HG03159 (cell line): ENCODE results near the gene SLC38A1.

ENCODE experiments used
- ATAC-seq: cut with Tn5 transposase; IDR thresholded peaks from one replicate; pipeline ENCODE4 v1.9.1; 2021; ENCODE audit warnings: mild to moderate bottlenecking, moderate library complexity; ENCODE audit not compliant: unreplicated experiment

Gene SLC38A1

DNA sequence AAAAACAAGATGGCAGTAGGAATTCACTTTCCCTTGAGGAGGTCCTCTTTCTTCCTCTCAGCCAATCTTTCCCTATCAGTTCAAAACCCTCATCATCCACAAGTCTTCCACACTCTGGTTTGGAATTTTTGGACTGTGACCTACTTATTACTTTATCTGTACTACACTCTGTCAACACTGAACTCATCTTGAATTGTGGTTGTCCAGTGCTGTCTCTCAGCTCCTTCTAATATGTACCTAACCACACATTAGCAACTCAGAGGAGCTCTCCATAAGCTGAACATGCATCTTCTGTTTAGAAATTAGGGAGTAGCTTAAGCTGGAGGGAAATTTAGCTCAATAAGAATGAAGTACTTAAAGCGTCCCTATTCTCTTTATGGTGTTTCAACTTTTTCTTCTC is 34.8 kb downstream of the SLC38A1 start:
- no peak for ATAC-seq

DNA sequence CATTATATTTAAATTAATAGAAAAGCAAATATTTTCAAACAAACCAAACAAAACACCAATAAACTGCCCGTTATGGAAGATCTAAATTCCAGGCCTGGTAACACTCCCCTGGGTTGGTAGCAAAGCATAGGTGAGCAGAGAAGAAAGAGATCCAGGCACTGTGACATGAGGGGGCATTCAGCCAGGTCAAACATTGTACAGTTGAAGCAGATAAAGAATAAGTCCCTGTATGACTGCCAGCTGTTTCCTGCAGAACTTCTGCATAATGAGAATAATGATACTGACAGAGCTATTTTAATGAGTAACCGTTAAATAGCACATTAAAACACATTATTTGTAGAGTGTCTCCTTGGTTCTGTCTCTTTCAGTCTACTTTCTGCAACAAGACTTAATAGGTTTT is 35.4 kb downstream of the SLC38A1 start:
- ATAC-seq, result no peak

GRCh38 chr12:46230983-46231382 is 37.9 kb downstream of the SLC38A1 start:
- no peak for ATAC-seq

- ATAC-seq, result no peak
Measured at GRCh38 chr12:46230306-46230705, 38.5 kb downstream of the SLC38A1 start.

GRCh38 chr12:46227616-46228015 is 41.2 kb downstream of the SLC38A1 start:
- ATAC-seq, result no peak

GRCh38 chr12:46224386-46224785 is 44.5 kb downstream of the SLC38A1 start:
- no peak for ATAC-seq

DNA sequence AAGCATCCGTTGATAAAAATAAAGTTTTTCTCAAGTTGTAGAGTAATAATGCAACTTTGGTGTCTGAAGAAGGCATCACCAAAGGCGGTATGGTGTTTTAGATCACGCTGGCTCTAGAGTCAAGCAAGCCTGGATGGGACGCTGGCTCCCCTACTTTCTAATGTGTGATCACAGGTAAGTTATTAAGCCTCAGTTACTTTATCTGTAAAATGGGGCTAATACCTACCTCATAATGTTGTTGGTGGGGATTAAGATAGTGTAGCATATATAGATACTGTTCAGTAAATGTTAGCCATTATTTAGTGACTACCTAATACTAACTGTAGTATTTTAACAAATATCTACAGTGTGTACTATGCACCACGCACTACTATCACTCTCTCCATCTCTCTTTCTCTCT is 45.8 kb downstream of the SLC38A1 start:
- no peak for ATAC-seq

- no peak for ATAC-seq
Measured at GRCh38 chr12:46222636-46223035, 46.2 kb downstream of the SLC38A1 start.

GRCh38 chr12:46221255-46222128 is 47.4 kb downstream of the SLC38A1 start:
- no peak for ATAC-seq

DNA sequence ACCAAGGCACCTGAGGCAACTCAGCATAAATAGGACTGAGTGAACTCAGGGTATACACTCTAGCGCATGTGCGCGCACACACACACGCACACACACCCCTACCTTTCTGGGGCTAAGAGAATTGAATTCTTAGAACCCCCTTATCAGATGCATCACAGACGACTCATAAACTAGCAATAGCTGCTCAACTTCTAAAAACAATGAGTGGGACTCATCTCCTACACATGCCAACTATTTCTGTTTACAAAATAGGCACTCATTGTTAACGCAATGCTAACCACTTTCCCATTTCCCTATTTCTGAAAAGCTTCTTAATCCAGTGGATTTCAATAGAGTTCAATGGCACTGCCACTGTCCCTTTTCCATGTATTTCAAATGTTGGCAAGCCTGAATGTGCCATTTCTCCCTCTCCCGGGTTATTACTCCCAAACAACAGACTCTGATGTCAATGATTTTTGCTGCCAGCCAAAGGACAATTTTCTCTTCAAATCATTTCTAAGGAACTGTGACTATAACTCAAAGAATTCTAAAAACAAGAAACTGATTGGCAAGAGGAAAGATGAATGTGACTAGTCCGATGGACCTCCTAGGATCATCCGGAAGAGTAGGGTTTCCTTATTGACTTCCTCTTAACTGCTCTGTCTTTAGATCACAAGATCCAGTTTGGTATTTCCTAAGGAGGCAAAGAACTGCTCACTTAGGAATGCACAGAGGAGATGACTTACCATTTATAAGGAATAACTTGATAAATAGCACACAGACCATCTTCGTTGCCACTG is 48.8 kb downstream of the SLC38A1 start:
- no peak for ATAC-seq

DNA sequence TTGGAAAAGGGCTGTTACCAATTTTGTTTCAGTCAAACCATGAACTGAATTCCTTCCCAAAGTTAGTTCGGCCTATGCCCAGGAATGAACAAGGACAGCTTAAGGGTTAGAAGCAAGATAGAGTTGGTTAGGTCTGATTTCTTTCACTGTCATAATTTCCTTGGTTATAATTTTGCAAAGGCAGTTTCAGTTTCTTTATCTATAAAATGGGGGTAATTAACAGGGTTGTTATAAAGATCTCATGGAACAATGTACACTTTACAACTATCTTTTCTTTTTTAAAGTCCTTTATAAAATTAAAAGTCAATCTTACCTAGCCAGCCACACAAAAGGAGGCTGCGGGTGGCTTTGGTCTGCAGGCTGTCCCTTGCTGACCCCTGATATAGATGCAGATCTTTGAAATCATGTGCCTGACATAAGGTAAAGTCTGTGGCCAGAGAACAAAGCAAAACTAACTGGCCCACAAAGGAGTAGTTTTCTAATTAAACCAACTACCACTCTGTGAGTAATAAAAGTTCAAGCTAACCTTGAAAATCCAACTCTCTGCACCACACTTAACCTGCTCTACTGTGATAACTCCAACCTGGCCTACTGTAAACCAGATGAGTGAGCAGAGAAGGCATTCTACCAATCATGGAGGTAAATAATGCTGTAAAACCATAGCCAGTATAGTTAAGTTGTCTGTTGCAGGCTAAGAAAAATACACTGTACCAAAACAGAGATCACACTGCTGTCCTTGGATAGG is 49.5 kb downstream of the SLC38A1 start:
- ATAC-seq, result no peak

DNA sequence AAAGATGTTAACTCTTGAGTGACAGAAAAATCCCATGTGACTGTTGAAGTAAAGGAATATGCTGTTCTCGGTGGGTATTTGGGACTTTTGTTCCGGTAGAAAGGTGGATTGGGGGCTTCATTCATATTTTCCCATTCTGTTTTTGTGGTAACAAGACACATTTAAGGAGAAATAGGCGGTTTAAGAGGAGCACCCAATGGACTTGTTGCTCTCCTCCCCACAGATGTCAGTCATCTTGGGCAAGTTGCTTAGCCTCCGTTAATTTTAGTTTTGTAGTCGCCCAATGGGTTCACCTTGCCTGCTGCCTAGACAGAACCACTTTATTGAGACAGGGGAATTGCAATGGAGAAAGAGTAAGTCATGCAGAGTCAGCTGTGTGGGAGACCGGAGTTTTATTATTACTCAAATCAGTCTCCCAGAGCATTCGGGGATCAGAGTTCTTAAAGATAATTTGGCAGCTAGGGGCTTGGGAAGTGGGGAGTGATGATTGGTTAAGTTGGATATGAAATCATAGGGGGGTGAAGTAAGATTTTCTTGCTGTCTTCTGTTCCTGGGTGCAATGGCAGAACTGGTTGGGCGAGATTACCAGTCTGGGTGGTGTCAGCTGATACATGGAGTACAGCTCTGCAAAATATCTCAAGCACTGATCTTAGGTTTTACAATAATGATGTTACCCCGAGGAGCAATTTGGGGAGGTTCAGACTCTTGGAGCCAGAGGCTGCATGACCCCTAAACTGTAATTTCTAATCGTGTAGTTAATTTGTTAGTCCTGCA is 50.3 kb downstream of the SLC38A1 start:
- no peak for ATAC-seq

DNA sequence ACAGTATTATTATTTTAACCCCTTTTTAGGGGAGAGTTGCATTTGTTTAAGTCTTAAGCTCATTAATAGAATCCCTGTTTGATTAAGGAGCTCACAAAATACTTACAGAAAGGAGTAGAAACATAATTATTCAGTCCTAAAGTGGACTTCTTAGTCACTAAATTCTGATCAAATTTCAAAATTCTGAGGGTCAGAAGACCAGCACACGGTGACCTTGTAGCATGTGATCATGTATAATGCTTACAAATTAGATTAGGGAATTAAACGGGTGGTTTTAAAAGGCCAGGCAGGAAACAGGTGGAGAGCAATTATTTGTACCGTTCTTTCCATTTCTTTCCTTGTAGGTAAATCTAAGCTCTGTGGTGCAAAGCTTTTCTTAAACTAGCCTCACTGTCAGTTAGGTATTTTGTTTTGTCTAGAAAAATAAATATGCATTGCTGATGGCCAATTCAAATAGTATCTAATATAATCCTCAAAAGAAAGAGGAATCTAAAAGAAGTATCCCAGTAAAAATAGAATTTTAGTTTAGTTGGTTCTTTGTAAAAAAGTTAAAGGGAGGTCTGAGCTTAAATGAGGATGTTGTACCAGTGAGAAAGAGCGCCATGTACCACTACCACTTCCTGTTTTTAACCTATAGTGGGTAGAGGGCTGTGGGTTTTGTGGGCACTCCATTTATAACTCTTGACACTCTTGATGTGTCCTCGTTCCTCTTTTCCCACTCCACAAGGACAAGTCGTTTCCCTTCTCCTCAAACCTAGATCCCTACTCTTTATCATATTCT is 51.1 kb downstream of the SLC38A1 start:
- peak; percentile 67 for ATAC-seq

DNA sequence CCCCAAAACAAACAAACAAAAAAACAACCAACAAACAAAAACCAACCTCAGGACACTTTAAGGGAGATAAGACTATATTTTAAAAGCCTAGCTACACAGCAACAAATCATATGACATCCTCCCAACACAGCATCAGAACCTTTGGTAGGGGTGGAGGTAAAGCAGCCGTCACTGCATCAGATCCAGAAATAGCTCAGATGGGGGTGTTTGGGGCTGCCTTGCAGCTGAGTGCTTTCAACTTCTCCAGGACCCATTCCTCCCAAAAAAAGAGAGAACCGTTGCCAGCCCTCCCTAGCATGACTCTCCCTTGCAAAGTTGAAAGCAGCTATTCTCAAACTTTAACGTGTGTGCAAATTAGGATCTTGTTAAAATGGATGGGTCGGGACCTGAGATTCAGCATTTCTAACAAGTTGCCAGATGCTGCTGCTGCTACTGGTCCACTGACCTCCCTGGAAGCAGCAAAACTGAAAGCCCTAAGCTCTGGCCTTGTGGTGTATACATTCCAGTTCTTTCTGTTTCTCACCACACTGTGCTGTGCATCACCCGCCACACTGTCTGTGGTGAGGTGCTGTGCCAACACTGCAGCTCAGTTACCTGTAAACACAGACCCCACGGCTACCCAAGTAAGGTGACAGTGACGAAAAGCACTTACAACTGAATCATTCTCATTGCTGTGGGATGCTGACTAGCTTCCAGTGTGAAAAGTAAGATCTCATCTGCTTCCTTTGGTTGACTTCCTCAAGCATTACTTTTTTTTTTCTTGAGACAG is 54.0 kb downstream of the SLC38A1 start:
- peak; percentile 60 for ATAC-seq

DNA sequence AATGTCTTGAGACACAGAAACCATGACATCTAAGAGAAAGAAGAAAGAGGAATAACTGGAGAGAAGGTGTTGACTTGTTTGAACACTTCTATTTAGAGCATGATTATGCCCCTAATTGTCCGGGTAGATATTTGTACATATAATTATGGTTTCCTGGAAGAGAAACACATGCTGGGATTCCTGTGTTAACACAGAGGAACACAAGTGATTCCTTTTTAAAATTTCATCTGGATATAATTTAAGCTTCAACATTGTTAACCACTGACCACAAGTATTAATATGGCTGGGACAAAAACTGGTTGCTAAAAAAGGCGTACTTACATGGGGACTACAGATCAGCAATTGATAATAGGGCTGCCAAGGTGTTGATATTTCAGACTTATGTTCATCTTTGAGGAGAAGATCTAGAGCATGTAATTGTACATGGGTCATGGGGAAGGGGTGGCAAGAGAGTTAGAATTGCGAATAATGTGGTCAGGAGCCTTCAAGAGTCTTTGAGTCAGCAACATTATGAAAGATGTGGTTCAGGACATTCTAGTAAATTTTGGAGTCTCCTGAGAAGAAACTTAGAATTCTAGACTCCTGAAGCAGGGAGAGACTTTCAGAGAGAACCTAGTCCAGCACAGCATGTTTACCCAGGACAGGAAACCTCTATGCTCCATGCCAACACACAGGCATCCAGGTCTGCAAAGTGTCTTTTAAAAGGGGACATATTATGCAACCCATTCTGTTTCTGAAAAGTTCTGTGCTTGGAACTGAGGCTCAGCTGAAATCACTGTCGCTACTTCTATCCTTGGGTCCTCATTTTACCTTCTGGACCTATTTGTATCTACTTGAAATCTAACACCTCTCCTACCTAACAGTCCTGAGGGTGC is 56.5 kb downstream of the SLC38A1 start:
- no peak for ATAC-seq

GRCh38 chr12:46210873-46211439 is 57.9 kb downstream of the SLC38A1 start:
- no peak for ATAC-seq

DNA sequence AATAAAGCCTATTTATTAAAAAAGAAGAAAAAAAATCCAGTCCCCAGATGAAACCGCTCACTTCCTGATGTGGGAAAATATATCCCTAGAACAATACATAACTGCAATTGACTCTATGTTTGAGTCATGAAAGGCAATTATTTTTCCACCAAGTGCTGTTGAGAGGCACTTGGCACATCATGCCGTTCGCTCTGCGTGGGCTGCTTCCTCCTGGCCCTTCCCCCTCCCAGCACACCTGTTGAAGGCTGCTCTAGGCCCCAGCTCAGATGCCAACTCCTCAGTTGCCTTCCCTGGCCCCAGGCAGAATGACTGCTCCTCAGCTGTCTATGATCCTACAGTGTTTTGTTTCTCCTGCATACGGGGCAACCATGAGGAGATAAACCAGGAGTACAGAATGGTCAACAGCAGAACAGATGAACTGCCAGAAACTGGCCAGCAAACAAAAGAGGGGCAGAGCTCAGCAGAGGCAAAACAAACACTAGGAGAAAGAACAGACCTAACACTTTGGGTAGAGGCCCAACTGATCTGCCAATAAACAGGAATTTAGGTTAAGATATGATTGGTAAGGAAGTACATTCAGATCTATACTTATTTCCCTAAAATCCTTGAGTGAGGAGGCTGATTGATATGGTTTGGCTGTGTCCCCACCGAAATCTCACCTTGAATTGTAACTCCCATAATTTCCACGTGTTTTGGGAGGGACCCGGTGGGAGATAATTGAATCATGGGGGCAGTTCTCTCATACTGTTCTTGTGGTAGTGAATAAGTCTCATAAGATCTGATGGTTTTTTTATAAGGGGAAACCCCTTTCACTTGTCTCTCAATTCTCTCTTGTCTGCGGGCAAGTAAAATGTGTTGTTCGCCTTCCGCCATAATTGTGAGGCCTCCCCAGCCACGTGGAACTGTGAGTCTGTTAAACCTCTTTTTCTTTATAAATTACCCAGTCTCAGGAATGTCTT is 58.6 kb downstream of the SLC38A1 start:
- peak; percentile 65 for ATAC-seq
